GM12875 (cell line): Measurements from ENCODE around the gene ATXN7L3B.

Experiments
- H3K4me3 ChIP-seq: one replicate; pipeline ENCODE4 v1.5.1; 2011; ENCODE audit warnings: low read depth, low read length, control low read depth
- CTCF ChIP-seq: IDR thresholded peaks from 2 replicates; pipeline ENCODE4 v1.5.1; 2011; ENCODE audit warnings: low read depth, mild to moderate bottlenecking, control low read depth, inconsistent platforms, low read length, moderate library complexity, borderline replicate concordance; ENCODE audit not compliant: insufficient read depth

The ATXN7L3B gene

GRCh38 chr12:74509886-74510285 lies 27.7 kb upstream of the ATXN7L3B start:
- H3K4me3 ChIP-seq = no peak overlapping the region
- no peak for TF ChIP-seq CTCF

GRCh38 chr12:74514098-74514872 lies 23.4 kb upstream of the ATXN7L3B start:
- H3K4me3 ChIP-seq = no peak overlapping the region
- TF ChIP-seq CTCF = no peak

- H3K4me3 ChIP-seq = no peak overlapping the region
- no peak for TF ChIP-seq CTCF
These were observed 21.8 kb upstream of the ATXN7L3B start for GRCh38 chr12:74515849-74516248.

- no peak overlapping the region for H3K4me3 ChIP-seq
- TF ChIP-seq CTCF = no peak
These were observed 11.1 kb upstream of the ATXN7L3B start for GRCh38 chr12:74526535-74526934.

- TF ChIP-seq CTCF = no peak
- H3K4me3 ChIP-seq = no peak overlapping the region
These were observed 10.1 kb upstream of the ATXN7L3B start for GRCh38 chr12:74527491-74527890.

- no peak for TF ChIP-seq CTCF
- H3K4me3 ChIP-seq = no peak overlapping the region
These were observed 7.0 kb upstream of the ATXN7L3B start for GRCh38 chr12:74530676-74531075.

- no peak overlapping the region for H3K4me3 ChIP-seq
- TF ChIP-seq CTCF = no peak
These were observed 2.1 kb upstream of the ATXN7L3B start for GRCh38 chr12:74535536-74535935.
